ENCODE data around the gene CST6. TPM values are rescaled to one million over a fixed set of nuclear protein-coding genes. Genes with fewer than 3 reads are reported as not detected.
A peak's percentile ranks its signal among the peaks of the same experiment; 100 is the strongest.

The CST6 gene
- total RNA-seq, 4 donors from 2014 or later, result 734 to 2,600 (median 1,315) TPM

GRCh38 chr11:66050581-66051231, 38.9 kb downstream of the CST6 start:
- no peak overlapping the region for H3K4me3 ChIP-seq (ENCODE audit: low read depth, poor library complexity, severe bottlenecking)
- 82 to 86% methylated on average over 5 of the region's 5 CpGs for WGBS, 2 donors
- TF ChIP-seq CTCF (IDR thresholded peaks at IDR 0.05), result no peak
- TF ChIP-seq POLR2A (IDR thresholded peaks at IDR 0.05), result no peak
- intact Hi-C loops (cut with DNase I; ENCODE audit: low total_unique reads), result no loop called here
- no peak for DNase-seq (ENCODE audit: low spot score in 2 of 2)

- H3K4me3 ChIP-seq (ENCODE audit: low read depth, poor library complexity, severe bottlenecking), result peak overlapping the region; percentile 74
- TF ChIP-seq POLR2A (IDR thresholded peaks at IDR 0.05), result no peak
- no peak for TF ChIP-seq CTCF (IDR thresholded peaks at IDR 0.05)
- 22 to 23% methylated on average over 12 of the region's 12 CpGs for WGBS, 2 donors
- DNase-seq (ENCODE audit: low spot score in 2 of 2), result no peak
- intact Hi-C loops (cut with DNase I; ENCODE audit: low total_unique reads), result no loop called here
Observed at GRCh38 chr11:66051371-66051765, 39.6 kb downstream of the CST6 start.

GRCh38 chr11:66051766-66052663, 40.2 kb downstream of the CST6 start, which contains the start of gene SF3B2:
TSS of gene SF3B2 (plus strand) at chr11:66052364. CDS start at chr11:66052385, 21 bp downstream.
- peak; percentile 96 to 99 for DNase-seq (ENCODE audit: low spot score in 2 of 2)

GRCh38 chr11:66052664-66052982, 40.8 kb downstream of the CST6 start:
- WGBS, 2 donors, result 0 to 2% methylated on average over 17 of the region's 17 CpGs
- no peak for DNase-seq (ENCODE audit: low spot score in 2 of 2)
- TF ChIP-seq CTCF (IDR thresholded peaks at IDR 0.05), result no peak
- TF ChIP-seq POLR2A (IDR thresholded peaks at IDR 0.05), result no peak
- intact Hi-C loops (cut with DNase I; ENCODE audit: low total_unique reads), result no loop called here
- H3K4me3 ChIP-seq (ENCODE audit: low read depth, poor library complexity, severe bottlenecking), result peak overlapping the region; percentile 74

More at GRCh38 chr11:66051766-66052663, 40.2 kb downstream of the CST6 start, which contains the start of gene SF3B2:
- H3K4me3 ChIP-seq (ENCODE audit: low read depth, poor library complexity, severe bottlenecking), result peak within 1 kb of the TSS; percentile 74
- TF ChIP-seq CTCF (IDR thresholded peaks at IDR 0.05) (no peak), POLR2A (IDR thresholded peaks at IDR 0.05) (no peak)
- 0 to 1% methylated on average over 25 to 42 of the region's 84 CpGs for WGBS, 2 donors
- intact Hi-C loops (cut with DNase I; ENCODE audit: low total_unique reads), result no loop called here

DNA sequence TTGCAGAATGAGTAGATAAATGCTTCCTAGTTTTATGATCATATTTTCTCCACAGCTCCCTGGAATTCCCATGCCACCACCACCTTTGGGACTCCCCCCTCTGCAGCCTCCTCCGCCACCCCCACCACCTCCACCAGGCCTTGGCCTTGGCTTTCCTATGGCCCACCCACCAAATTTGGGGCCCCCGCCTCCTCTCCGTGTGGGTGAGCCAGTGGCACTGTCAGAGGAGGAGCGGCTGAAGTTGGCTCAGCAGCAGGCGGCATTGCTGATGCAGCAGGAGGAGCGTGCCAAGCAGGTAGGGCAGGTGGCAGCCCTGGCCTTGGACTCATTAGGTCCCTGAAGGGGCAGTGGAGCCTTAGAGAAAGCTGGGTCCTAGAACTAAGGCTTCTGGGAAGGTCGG, 43.2 kb downstream of the CST6 start:
- TF ChIP-seq POLR2A (IDR thresholded peaks at IDR 0.05) (no peak), CTCF (IDR thresholded peaks at IDR 0.05) (no peak)
- H3K4me3 ChIP-seq (ENCODE audit: low read depth, poor library complexity, severe bottlenecking), result no peak overlapping the region
- intact Hi-C loops (cut with DNase I; ENCODE audit: low total_unique reads), result no loop called here
- DNase-seq (ENCODE audit: low spot score in 2 of 2), result no peak
- 93 to 95% methylated on average over 7 of the region's 7 CpGs for WGBS, 2 donors

Measured in lower leg skin (tissue), 4 donors.